Right atrium auricular region (tissue), 2 donors: ENCODE measurements around the gene ZNF335. TPM values are rescaled to one million over a fixed set of nuclear protein-coding genes. Genes with fewer than 3 reads are reported as not detected.
A peak's percentile ranks its signal among the peaks of the same experiment; 100 is the strongest.
"Not testable (repeated sequence)": the region's sequence is repeated elsewhere in the genome, so short reads cannot be mapped to it uniquely, and the experiment has no call there.

Experiments
- DNase-seq: peaks from one replicate; pipeline ENCODE4 v3.0.0-alpha.2; 2019; ENCODE audit warnings: low spot score
- H3K27ac ChIP-seq, 2 donors: fragments of 200-600 bp; sonication (generic); 1 replicate in 1 of 2; 2 replicates in 1 of 2; pipeline ENCODE4 v1.5.1; 2016 to 2019
- H3K27me3 ChIP-seq, 2 donors: fragments of 200-600 bp; sonication (generic); one replicate each; pipeline versions ENCODE4 v1.5.1 to v1.6.0; 2017 to 2019
- H3K36me3 ChIP-seq: fragments of 200-600 bp; sonication (generic); one replicate; pipeline ENCODE4 v1.5.1; 2016
- H3K4me1 ChIP-seq, 2 donors: fragments of 200-600 bp; sonication (generic); one replicate each; pipeline versions ENCODE4 v1.5.1 to v1.6.0; 2017 to 2019
- H3K4me3 ChIP-seq, 2 donors: fragments of 200-600 bp; sonication (generic); 1 replicate in 1 of 2; 2 replicates in 1 of 2; pipeline ENCODE4 v1.5.1; 2017 to 2019; ENCODE audit warnings: mild to moderate bottlenecking in 1 of 2, moderate library complexity in 1 of 2
- H3K9me3 ChIP-seq, 2 donors: fragments of 200-600 bp; sonication (generic); one replicate each; pipeline ENCODE4 v1.5.1; 2019
- total RNA-seq, 2 donors: library from RNA; depleted of rRNA; stranded (reverse); fragments of >200 nt; gene quantifications; one replicate each; pipeline ENCODE4 v1.1.0, GENCODE V29; 2016
- TF ChIP-seq, protein P1 (sequence below), 2 donors: fragments of 200-600 bp; sonication (generic); IDR thresholded peaks; one replicate each; pipeline ENCODE4 v1.5.1; 2019; ENCODE audit warnings: antibody characterized with exemption in 2 of 2

Gene ZNF335
- total RNA-seq, 2 donors from 2014 or later = 6.6 to 12.1 TPM

DNA sequence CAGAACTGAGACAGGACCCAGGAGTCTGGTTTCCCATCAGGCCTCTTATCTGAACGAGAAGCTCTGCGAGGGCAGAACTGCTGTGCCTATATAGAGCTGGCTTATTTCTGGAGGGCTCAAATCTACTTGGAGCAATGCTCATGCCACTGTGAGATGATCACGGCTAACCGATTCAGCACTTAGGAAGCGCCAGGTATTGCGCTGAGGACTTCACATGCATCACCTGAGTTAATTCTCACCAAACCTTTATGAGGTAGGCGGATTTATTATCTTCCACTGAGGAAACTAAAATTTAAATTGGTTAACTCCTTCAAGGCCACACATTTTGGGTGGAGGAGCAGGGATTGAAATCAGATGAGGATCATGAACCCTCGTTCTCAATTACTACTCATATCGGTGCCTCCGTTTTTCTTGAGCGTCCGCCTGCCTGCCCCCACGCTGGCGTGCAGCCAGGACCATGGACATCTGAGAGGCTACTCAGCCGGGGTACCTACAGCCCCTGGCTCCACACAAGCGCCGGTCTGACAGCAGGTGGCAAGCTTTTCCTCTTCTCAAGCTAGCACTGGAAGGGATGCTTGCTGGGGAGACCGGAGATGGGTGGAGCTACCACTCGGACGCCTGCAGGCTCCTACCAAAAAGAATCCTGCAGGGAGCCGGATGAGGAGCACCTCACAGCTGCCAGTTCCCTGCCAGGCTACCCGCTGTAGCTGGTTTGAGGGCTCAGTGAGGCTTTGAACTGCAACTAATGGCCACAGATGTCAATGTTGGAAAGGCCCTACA, 38.5 kb downstream of the ZNF335 start:
- Histone ChIP-seq H3K4me3 (peak overlapping the region; percentile 99), H3K27me3 (no peaks in the 10 kb centered on the region), H3K9me3 (no peaks in the 10 kb centered on the region), H3K4me1 (peaks cover 0 to 30% of the 10 kb centered on the region in 2 donors), H3K36me3 (peaks cover 19% of the 10 kb centered on the region), H3K27ac (peak overlapping the region; percentile 100)
- no peak for DNase-seq
- TF ChIP-seq, protein P1, sequence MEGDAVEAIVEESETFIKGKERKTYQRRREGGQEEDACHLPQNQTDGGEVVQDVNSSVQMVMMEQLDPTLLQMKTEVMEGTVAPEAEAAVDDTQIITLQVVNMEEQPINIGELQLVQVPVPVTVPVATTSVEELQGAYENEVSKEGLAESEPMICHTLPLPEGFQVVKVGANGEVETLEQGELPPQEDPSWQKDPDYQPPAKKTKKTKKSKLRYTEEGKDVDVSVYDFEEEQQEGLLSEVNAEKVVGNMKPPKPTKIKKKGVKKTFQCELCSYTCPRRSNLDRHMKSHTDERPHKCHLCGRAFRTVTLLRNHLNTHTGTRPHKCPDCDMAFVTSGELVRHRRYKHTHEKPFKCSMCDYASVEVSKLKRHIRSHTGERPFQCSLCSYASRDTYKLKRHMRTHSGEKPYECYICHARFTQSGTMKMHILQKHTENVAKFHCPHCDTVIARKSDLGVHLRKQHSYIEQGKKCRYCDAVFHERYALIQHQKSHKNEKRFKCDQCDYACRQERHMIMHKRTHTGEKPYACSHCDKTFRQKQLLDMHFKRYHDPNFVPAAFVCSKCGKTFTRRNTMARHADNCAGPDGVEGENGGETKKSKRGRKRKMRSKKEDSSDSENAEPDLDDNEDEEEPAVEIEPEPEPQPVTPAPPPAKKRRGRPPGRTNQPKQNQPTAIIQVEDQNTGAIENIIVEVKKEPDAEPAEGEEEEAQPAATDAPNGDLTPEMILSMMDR (IDR thresholded peaks at IDR 0.05) = peak; percentile 21 to 50

DNA sequence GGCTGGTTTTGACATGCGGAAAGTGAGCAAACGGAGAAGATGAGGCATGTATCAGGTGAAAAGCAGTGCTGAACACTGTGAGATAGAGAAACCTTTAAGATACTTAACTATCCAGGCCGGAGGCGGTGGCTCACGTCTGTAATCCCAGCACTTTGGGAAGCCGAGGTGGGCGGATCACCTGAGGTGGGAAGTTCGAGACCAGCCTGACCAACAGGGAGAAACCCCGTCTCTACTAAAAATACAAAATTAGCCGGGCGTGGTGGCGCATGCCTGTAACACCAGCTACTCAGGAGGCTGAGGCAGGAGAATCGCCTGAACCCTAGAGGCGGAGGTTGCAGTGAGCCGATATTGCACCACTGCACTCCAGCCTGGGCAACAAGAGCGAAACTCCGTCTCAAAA, 40.3 kb downstream of the ZNF335 start:
- H3K36me3 ChIP-seq, DNase-seq, H3K27me3 ChIP-seq, H3K9me3 ChIP-seq, H3K27ac ChIP-seq, H3K4me3 ChIP-seq: not testable (repeated sequence)
- peaks cover 0 to 24% of the 10 kb centered on the region in 2 donors for H3K4me1 ChIP-seq

DNA sequence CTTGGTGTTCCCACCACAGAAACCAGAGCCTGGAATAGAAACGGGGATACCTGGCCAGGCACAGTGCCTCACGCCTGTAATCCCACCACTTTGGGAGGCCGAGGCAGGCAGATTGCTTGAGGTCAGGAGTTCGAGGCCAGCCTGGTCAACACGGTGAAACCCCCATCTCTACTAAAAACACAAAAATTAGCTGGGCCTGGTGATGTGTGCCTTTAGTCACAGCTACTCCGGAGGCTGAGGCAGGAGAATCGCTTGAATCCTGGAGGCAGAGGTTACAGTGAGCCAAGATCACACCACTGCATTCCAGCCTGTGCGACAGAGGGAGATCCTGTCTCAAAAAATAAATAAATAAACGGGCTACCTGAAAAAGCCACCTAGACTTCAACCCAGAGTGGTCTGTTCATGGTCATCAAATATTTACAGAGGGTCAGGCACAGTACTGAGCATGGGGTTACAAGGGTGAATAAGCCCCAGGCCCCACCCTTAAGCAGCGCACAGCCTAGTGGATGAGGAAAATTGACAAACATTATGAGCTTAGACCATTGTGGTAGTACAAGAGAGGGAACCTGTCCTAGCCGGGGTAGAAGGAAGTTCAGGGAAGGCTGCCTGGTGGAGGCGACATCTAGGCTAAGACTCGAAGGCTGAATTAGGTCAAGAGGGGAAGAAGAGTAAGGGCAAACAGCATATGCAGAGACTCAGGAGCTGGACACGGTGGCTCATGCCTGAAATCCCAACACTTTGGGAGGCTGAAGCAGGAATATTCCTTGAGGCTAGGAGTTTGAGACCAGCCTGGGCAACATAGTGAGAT, 44.7 kb downstream of the ZNF335 start:
- no peaks in the 10 kb centered on the region for H3K36me3 ChIP-seq
- peaks cover 0 to 23% of the 10 kb centered on the region in 2 donors for H3K4me1 ChIP-seq
- H3K4me3 ChIP-seq = no peak overlapping the region
- H3K27me3 ChIP-seq = no peaks in the 10 kb centered on the region
- TF ChIP-seq, protein P1 (IDR thresholded peaks at IDR 0.05) = no peak
- no peak for DNase-seq
- no peaks in the 10 kb centered on the region for H3K9me3 ChIP-seq
- no peak overlapping the region for H3K27ac ChIP-seq

DNA sequence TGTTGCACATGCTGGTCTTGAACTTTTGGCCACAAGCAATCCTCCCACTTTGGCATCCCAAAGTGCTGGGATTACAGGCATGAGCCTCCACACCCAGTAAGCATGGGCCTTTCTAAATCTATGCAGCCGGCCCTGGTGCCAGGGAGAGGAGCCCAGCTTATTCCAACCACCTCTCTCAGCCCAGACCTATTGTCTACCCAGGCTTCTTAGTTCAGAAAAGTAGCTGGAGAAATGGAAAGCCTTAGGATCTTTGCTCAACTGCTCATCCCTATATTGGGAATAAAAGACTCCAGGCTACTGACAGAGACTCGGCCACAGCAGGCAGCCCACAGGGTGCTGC, 45.3 kb downstream of the ZNF335 start:
- no peak overlapping the region for H3K4me3 ChIP-seq
- no peak for DNase-seq
- peaks cover 0 to 28% of the 10 kb centered on the region in 2 donors for H3K4me1 ChIP-seq
- H3K36me3 ChIP-seq = no peaks in the 10 kb centered on the region
- no peaks in the 10 kb centered on the region for H3K9me3 ChIP-seq
- H3K27me3 ChIP-seq = no peaks in the 10 kb centered on the region
- no peak overlapping the region for H3K27ac ChIP-seq
- TF ChIP-seq, protein P1 (IDR thresholded peaks at IDR 0.05) = no peak

DNA sequence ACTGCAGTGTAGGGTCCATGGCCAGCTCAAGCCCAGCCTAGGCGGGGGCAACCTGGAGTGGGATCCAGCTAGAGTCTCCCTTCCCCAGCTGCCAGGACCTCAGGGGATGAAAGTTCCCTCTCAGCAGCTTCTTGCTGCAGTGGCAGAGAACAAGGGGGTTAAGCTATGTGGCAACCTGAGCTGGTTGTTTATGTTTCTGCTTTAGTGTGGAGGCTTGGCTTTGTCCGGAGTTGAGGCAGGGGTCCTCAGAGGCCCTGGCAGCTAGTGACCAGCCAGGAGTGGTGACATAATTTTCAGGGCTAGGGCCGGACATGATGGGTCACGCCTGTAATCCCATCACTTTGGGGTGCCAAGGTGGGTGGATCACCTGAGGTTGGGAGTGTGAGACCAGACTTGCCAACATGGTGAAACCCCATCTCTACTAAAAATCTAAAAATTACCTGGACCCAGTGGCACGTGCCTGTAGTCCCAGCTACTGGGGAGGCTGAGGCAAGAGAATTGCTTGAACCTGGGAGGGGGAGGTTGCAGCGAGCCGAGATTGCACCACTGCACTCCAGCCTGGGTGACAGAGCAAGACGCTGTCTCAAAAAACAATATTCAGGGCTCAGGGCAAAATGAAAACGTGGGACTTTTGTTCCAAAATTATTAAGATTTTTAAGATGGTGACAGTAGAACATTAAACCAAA, 46.0 kb downstream of the ZNF335 start:
- Histone ChIP-seq H3K4me3 (no peak overlapping the region), H3K9me3 (no peaks in the 10 kb centered on the region), H3K27me3 (no peaks in the 10 kb centered on the region), H3K4me1 (peaks cover 0 to 34% of the 10 kb centered on the region in 2 donors), H3K27ac (no peak overlapping the region), H3K36me3 (no peaks in the 10 kb centered on the region)
- TF ChIP-seq, protein P1 (IDR thresholded peaks at IDR 0.05) = no peak
- no peak for DNase-seq
